Measurements from ENCODE around the gene JUP.

- TF ChIP-seq USF2 (IDR thresholded peaks at IDR 0.05; ENCODE audit: low read depth, low read length) (no peak), CTCF (conservative IDR thresholded peaks at IDR 0.05; ENCODE audit: low read depth, low read length) (no peak), POLR2A (IDR thresholded peaks at IDR 0.05; ENCODE audit: low read depth, low read length) (no peak), CEBPB (IDR thresholded peaks at IDR 0.05; ENCODE audit: low read depth, low read length) (no peak), SMC3 (IDR thresholded peaks at IDR 0.05; ENCODE audit: low read depth, low read length) (no peak), MAZ (IDR thresholded peaks at IDR 0.05; ENCODE audit: borderline replicate concordance, low read depth, low read length) (no peak), RAD21 (IDR thresholded peaks at IDR 0.05; ENCODE audit: low read length) (no peak)
Measured at GRCh38 chr17:41772586-41773189, 13.8 kb downstream of the JUP start.
